Measurements from ENCODE around the gene CDH20.

Gene CDH20

GRCh38 chr18:61388010-61388409, 54.8 kb downstream of the CDH20 start:
- no peak for DNase-seq
- no peak for TF ChIP-seq CTCF (IDR thresholded peaks at IDR 0.05; ENCODE audit: low read depth, low read length)

DNA sequence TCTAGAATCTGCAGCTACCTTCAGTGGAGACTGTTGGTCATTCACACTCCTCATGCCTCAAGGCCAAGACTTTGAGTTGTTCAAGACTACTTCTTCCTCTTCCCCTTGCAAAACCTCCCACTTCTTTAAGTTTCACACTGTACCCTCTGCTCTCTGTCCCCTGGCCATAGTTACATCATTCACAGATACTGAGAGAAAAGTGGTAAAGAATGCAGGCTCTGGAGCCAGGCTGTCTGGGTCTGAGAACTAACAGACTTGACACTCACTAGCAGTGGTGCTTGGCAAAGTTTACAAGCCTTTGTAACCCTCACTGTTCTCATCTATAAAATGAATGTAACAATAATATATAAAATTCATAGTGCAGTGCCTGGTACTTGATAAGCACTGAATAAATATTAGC, 61.8 kb downstream of the CDH20 start:
- DNase-seq: no peak
- Histone ChIP-seq H3K4me3 (ENCODE audit: low read depth, low read length) (no peak overlapping the region), H3K9me3 (ENCODE audit: severe bottlenecking) (no peaks in the 10 kb centered on the region), H3K36me3 (no peaks in the 10 kb centered on the region), H3K27ac (no peak overlapping the region), H3K27me3 (ENCODE audit: insufficient read depth, low read depth, severe bottlenecking) (no peaks in the 10 kb centered on the region)
- TF ChIP-seq CTCF (IDR thresholded peaks at IDR 0.05; ENCODE audit: low read depth, low read length): no peak

More at GRCh38 chr18:61388010-61388409, 54.8 kb downstream of the CDH20 start:
- Histone ChIP-seq H3K9me3 (ENCODE audit: severe bottlenecking) (no peaks in the 10 kb centered on the region), H3K36me3 (no peaks in the 10 kb centered on the region), H3K27me3 (ENCODE audit: insufficient read depth, low read depth, severe bottlenecking) (no peaks in the 10 kb centered on the region), H3K4me3 (ENCODE audit: low read depth, low read length) (no peak overlapping the region), H3K27ac (no peak overlapping the region)

DNA sequence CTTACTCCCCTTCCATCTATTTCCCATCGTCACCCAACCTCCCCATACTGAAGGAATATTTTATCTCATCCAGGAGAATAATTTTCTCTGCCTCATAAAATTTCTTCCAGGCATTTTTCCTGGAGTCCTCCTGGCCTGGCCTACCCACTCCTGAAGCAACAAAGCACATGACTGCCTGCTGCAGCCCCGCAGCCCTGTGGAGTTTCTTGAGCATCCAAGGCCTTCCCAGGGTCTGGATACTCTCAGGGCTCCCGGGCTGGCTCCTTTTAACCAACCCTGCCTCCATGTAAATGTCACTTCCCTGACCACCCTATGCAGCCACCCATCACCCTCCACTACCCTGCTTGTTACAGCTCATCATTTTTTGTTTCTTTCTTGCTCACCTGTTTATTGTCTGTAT, 64.0 kb downstream of the CDH20 start:
- Histone ChIP-seq H3K4me3 (ENCODE audit: low read depth, low read length) (no peak overlapping the region), H3K27ac (no peak overlapping the region), H3K9me3 (ENCODE audit: severe bottlenecking) (no peaks in the 10 kb centered on the region), H3K27me3 (ENCODE audit: insufficient read depth, low read depth, severe bottlenecking) (no peaks in the 10 kb centered on the region), H3K36me3 (no peaks in the 10 kb centered on the region)
- no peak for DNase-seq
- TF ChIP-seq CTCF (IDR thresholded peaks at IDR 0.05; ENCODE audit: low read depth, low read length): no peak

GRCh38 chr18:61398961-61399705, 65.9 kb downstream of the CDH20 start:
- no peak for DNase-seq
- Histone ChIP-seq H3K9me3 (ENCODE audit: severe bottlenecking) (no peaks in the 10 kb centered on the region), H3K36me3 (no peaks in the 10 kb centered on the region), H3K27me3 (ENCODE audit: insufficient read depth, low read depth, severe bottlenecking) (no peaks in the 10 kb centered on the region), H3K4me3 (ENCODE audit: low read depth, low read length) (no peak overlapping the region), H3K27ac (no peak overlapping the region)
- TF ChIP-seq CTCF (IDR thresholded peaks at IDR 0.05; ENCODE audit: low read depth, low read length): no peak

DNA sequence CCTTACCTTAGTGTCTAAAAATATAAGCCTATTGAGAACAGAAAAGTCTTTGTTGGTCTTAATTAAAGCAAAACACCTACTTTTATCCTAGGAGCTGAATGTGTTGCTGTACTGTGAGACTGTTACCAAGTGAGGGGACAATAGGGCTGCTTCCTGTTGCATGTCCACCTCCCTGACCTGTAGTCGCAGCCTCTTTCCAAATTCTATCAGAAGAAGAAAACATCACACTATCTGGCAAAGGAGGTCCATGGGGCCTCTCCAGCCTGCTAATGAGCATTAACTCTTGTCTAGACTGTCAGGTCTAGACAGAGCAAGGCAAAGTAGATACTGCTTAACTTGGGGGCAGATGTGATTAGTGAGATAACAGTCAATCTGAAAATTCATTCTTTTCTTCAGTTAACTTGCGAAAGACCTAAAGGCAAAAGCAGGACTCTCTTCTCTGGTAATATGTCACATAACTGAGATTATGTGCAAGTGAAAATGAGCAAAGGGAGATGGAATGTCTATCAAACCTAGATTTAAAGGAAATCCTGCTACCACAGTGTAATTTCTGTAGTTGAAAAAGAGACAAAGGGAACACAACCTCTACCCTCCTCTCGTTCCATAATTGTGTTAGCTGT, 66.9 kb downstream of the CDH20 start:
- DNase-seq: no peak
- no peaks in the 10 kb centered on the region for H3K27me3 ChIP-seq (ENCODE audit: insufficient read depth, low read depth, severe bottlenecking)
- no peak for TF ChIP-seq CTCF (IDR thresholded peaks at IDR 0.05; ENCODE audit: low read depth, low read length)
- no peak overlapping the region for H3K27ac ChIP-seq
- no peak overlapping the region for H3K4me3 ChIP-seq (ENCODE audit: low read depth, low read length)
- H3K36me3 ChIP-seq: no peaks in the 10 kb centered on the region
- no peaks in the 10 kb centered on the region for H3K9me3 ChIP-seq (ENCODE audit: severe bottlenecking)
